ENCODE measurements around the gene GAL3ST3.

DNA sequence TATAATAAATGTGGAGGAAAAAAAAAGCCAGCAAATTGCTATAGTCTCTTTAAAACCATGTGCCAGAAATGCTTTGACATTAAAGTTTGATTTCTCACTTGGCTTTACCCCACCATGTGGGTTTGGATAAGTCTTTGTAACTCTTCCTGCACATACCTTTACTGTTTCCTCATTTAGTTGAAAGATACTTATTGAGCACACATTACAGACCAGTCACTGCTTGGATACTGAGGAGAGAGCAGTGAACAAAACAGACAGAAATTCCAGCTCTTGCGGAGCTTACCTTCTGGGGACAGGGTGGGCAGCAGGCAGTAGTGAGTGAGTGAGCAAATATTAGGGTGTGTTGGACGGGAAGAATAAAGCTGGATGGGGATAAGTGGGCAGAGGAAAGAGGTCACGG lies 34.8 kb upstream of the GAL3ST3 start:
- no peak for TF ChIP-seq EZH2 (IDR thresholded peaks at IDR 0.05; ENCODE audit: low read depth, unreplicated experiment)
- TF ChIP-seq POLR2AphosphoS5 (IDR thresholded peaks at IDR 0.05; ENCODE audit: low read depth), result no peak
- TF ChIP-seq, protein P1, sequence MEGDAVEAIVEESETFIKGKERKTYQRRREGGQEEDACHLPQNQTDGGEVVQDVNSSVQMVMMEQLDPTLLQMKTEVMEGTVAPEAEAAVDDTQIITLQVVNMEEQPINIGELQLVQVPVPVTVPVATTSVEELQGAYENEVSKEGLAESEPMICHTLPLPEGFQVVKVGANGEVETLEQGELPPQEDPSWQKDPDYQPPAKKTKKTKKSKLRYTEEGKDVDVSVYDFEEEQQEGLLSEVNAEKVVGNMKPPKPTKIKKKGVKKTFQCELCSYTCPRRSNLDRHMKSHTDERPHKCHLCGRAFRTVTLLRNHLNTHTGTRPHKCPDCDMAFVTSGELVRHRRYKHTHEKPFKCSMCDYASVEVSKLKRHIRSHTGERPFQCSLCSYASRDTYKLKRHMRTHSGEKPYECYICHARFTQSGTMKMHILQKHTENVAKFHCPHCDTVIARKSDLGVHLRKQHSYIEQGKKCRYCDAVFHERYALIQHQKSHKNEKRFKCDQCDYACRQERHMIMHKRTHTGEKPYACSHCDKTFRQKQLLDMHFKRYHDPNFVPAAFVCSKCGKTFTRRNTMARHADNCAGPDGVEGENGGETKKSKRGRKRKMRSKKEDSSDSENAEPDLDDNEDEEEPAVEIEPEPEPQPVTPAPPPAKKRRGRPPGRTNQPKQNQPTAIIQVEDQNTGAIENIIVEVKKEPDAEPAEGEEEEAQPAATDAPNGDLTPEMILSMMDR (conservative IDR thresholded peaks at IDR 0.05; ENCODE audit: low read depth in 2 of 2), result no peak
- no peak for TF ChIP-seq EZH2phosphoT487 (IDR thresholded peaks at IDR 0.05; ENCODE audit: unreplicated experiment)
- TF ChIP-seq, protein P2, sequence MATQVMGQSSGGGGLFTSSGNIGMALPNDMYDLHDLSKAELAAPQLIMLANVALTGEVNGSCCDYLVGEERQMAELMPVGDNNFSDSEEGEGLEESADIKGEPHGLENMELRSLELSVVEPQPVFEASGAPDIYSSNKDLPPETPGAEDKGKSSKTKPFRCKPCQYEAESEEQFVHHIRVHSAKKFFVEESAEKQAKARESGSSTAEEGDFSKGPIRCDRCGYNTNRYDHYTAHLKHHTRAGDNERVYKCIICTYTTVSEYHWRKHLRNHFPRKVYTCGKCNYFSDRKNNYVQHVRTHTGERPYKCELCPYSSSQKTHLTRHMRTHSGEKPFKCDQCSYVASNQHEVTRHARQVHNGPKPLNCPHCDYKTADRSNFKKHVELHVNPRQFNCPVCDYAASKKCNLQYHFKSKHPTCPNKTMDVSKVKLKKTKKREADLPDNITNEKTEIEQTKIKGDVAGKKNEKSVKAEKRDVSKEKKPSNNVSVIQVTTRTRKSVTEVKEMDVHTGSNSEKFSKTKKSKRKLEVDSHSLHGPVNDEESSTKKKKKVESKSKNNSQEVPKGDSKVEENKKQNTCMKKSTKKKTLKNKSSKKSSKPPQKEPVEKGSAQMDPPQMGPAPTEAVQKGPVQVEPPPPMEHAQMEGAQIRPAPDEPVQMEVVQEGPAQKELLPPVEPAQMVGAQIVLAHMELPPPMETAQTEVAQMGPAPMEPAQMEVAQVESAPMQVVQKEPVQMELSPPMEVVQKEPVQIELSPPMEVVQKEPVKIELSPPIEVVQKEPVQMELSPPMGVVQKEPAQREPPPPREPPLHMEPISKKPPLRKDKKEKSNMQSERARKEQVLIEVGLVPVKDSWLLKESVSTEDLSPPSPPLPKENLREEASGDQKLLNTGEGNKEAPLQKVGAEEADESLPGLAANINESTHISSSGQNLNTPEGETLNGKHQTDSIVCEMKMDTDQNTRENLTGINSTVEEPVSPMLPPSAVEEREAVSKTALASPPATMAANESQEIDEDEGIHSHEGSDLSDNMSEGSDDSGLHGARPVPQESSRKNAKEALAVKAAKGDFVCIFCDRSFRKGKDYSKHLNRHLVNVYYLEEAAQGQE (IDR thresholded peaks at IDR 0.05; ENCODE audit: unreplicated experiment), result no peak
- TF ChIP-seq ZNF331 (CRISPR knock-in tag; IDR thresholded peaks at IDR 0.05; ENCODE audit: low read depth), result no peak
- no peak for TF ChIP-seq CREB1 (CRISPR knock-in tag; IDR thresholded peaks at IDR 0.05; ENCODE audit: low read depth)
- TF ChIP-seq STAT1 (IDR thresholded peaks at IDR 0.05; ENCODE audit: unreplicated experiment), result no peak
- TF ChIP-seq JUNB (IDR thresholded peaks at IDR 0.05; ENCODE audit: unreplicated experiment), result no peak
- TF ChIP-seq NANOG (IDR thresholded peaks at IDR 0.05; ENCODE audit: borderline replicate concordance), result no peak
- TF ChIP-seq, protein P3, sequence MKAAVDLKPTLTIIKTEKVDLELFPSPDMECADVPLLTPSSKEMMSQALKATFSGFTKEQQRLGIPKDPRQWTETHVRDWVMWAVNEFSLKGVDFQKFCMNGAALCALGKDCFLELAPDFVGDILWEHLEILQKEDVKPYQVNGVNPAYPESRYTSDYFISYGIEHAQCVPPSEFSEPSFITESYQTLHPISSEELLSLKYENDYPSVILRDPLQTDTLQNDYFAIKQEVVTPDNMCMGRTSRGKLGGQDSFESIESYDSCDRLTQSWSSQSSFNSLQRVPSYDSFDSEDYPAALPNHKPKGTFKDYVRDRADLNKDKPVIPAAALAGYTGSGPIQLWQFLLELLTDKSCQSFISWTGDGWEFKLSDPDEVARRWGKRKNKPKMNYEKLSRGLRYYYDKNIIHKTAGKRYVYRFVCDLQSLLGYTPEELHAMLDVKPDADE (IDR thresholded peaks at IDR 0.05), result no peak
